ENCODE measurements around the gene ADAMTS2. TPM values are rescaled to one million over a fixed set of nuclear protein-coding genes. Genes with fewer than 3 reads are reported as not detected.

ADAMTS2 gene
- total RNA-seq, 1 donor from 2014 or later: 0.29 TPM

GRCh38 chr5:179362355-179362754 is 17.1 kb upstream of the ADAMTS2 start:
- TF ChIP-seq CTCF (conservative IDR thresholded peaks at IDR 0.05; ENCODE audit: low read depth, low read length): no peak
- no peak overlapping the region for H3K4me3 ChIP-seq (ENCODE audit: low read depth, low read length)
- no peak for DNase-seq (ENCODE audit: low read depth)

- DNase-seq (ENCODE audit: low read depth): no peak
- no peak for TF ChIP-seq CTCF (conservative IDR thresholded peaks at IDR 0.05; ENCODE audit: low read depth, low read length)
Measured at GRCh38 chr5:179361037-179361603, 15.9 kb upstream of the ADAMTS2 start.

GRCh38 chr5:179357031-179357430 is 11.8 kb upstream of the ADAMTS2 start:
- no peak for DNase-seq (ENCODE audit: low read depth)
- H3K4me3 ChIP-seq (ENCODE audit: low read depth, low read length): no peak overlapping the region
- no peak for TF ChIP-seq CTCF (conservative IDR thresholded peaks at IDR 0.05; ENCODE audit: low read depth, low read length)

More at GRCh38 chr5:179361037-179361603, 15.9 kb upstream of the ADAMTS2 start:
- H3K4me3 ChIP-seq (ENCODE audit: low read depth, low read length): no peak overlapping the region

GRCh38 chr5:179355976-179356974 is 11.0 kb upstream of the ADAMTS2 start:
- no peak for DNase-seq (ENCODE audit: low read depth)
- TF ChIP-seq CTCF (conservative IDR thresholded peaks at IDR 0.05; ENCODE audit: low read depth, low read length): no peak
- H3K4me3 ChIP-seq (ENCODE audit: low read depth, low read length): no peak overlapping the region

GRCh38 chr5:179354305-179354882 is 9.1 kb upstream of the ADAMTS2 start:
- no peak for DNase-seq (ENCODE audit: low read depth)
- no peak for TF ChIP-seq CTCF (conservative IDR thresholded peaks at IDR 0.05; ENCODE audit: low read depth, low read length)
- H3K4me3 ChIP-seq (ENCODE audit: low read depth, low read length): no peak overlapping the region

- TF ChIP-seq CTCF (conservative IDR thresholded peaks at IDR 0.05; ENCODE audit: low read depth, low read length): no peak
- no peak overlapping the region for H3K4me3 ChIP-seq (ENCODE audit: low read depth, low read length)
- no peak for DNase-seq (ENCODE audit: low read depth)
Measured at GRCh38 chr5:179348843-179349242, 3.6 kb upstream of the ADAMTS2 start.

Measured in epithelial cell of proximal tubule (primary cell).